ENCODE measurements around the gene ATAD2B.

Gene ATAD2B

GRCh38 chr2:23828256-23828980, 98.5 kb downstream of the ATAD2B start:
- no CpG with 5 or more reads among the region's 1 CpG for WGBS (ENCODE audit: insufficient coverage)
- Histone ChIP-seq H3K4me3 (ENCODE audit: control insufficient read depth in 1 of 7, extremely low read depth in 1 of 7, insufficient read depth in 4 of 7, low read depth in 2 of 7, low read length in 6 of 7) (no peak overlapping the region), H3K27ac (ENCODE audit: insufficient read depth in 1 of 2, low read depth in 1 of 2, low read length in 2 of 2, poor library complexity in 1 of 2, severe bottlenecking in 2 of 2) (peak overlapping the region in 1 of 2 experiments; percentile 43), H3K4me1 (ENCODE audit: control extremely low read depth in 1 of 4, control insufficient read depth in 4 of 4, insufficient read depth in 4 of 4, low read length in 3 of 4) (peaks cover 0 to 5% (median 0%) of the 10 kb centered on the region in 4 experiments), H3K36me3 (ENCODE audit: control insufficient read depth in 4 of 4, insufficient read depth in 4 of 4, low read length in 3 of 4) (peaks cover 0 to 4% (median under 1%) of the 10 kb centered on the region in 4 experiments), H3K9me3 (ENCODE audit: control extremely low read depth in 1 of 5, control insufficient read depth in 4 of 5, insufficient read depth in 2 of 5, low read depth in 1 of 5, low read length in 4 of 5) (no peaks in the 10 kb centered on the region), H3K27me3 (replicated peaks in 2 of 5; ENCODE audit: control insufficient read depth in 4 of 5, insufficient read depth in 5 of 5, low read length in 4 of 5) (no peaks in the 10 kb centered on the region)
- peak in 1 of 3 donors; percentile 5 for DNase-seq
- POLR2A ChIA-PET = no interaction called here
- CTCF ChIA-PET = interaction anchor here (1.1 to 1.4 kb wide), 2 partner anchors 250 to 333 kb away, joined by 3 to 4 read pairs; no protein-coding TSS in a partner anchor

GRCh38 chr2:23827287-23827686, 99.6 kb downstream of the ATAD2B start:
- DNase-seq = peak in 2 of 3 donors; percentile 4 to 12
- no CpG with 5 or more reads among the region's 1 CpG for WGBS (ENCODE audit: insufficient coverage)
- Histone ChIP-seq H3K4me1 (ENCODE audit: control extremely low read depth in 1 of 4, control insufficient read depth in 4 of 4, insufficient read depth in 4 of 4, low read length in 3 of 4) (peaks cover 0 to 5% (median 0%) of the 10 kb centered on the region in 4 experiments), H3K27me3 (replicated peaks in 2 of 5; ENCODE audit: control insufficient read depth in 4 of 5, insufficient read depth in 5 of 5, low read length in 4 of 5) (no peaks in the 10 kb centered on the region), H3K4me3 (ENCODE audit: control insufficient read depth in 1 of 7, extremely low read depth in 1 of 7, insufficient read depth in 4 of 7, low read depth in 2 of 7, low read length in 6 of 7) (no peak overlapping the region), H3K36me3 (ENCODE audit: control insufficient read depth in 4 of 4, insufficient read depth in 4 of 4, low read length in 3 of 4) (peaks cover 3 to 11% (median 6%) of the 10 kb centered on the region in 4 experiments), H3K9me3 (ENCODE audit: control extremely low read depth in 1 of 5, control insufficient read depth in 4 of 5, insufficient read depth in 2 of 5, low read depth in 1 of 5, low read length in 4 of 5) (no peaks in the 10 kb centered on the region), H3K27ac (ENCODE audit: insufficient read depth in 1 of 2, low read depth in 1 of 2, low read length in 2 of 2, poor library complexity in 1 of 2, severe bottlenecking in 2 of 2) (no peak overlapping the region)
- POLR2A ChIA-PET = no interaction called here
- CTCF ChIA-PET = interaction anchor here (1.1 to 1.4 kb wide), 3 partner anchors 99 to 334 kb away, joined by 3 to 4 read pairs (median 4); no protein-coding TSS in a partner anchor

GRCh38 chr2:23826771-23827170, 100.2 kb downstream of the ATAD2B start:
- H3K4me1 ChIP-seq (ENCODE audit: control extremely low read depth in 1 of 4, control insufficient read depth in 4 of 4, insufficient read depth in 4 of 4, low read length in 3 of 4) = peaks cover 0 to 5% (median 0%) of the 10 kb centered on the region in 4 experiments
- WGBS (ENCODE audit: insufficient coverage) = no CpG with 5 or more reads among the region's 3 CpGs
- POLR2A ChIA-PET = no interaction called here

GRCh38 chr2:23826040-23826439, 100.9 kb downstream of the ATAD2B start:
- Histone ChIP-seq H3K4me3 (ENCODE audit: control insufficient read depth in 1 of 7, extremely low read depth in 1 of 7, insufficient read depth in 4 of 7, low read depth in 2 of 7, low read length in 6 of 7) (no peak overlapping the region), H3K4me1 (ENCODE audit: control extremely low read depth in 1 of 4, control insufficient read depth in 4 of 4, insufficient read depth in 4 of 4, low read length in 3 of 4) (peaks cover 0 to 5% (median 0%) of the 10 kb centered on the region in 4 experiments), H3K27ac (ENCODE audit: insufficient read depth in 1 of 2, low read depth in 1 of 2, low read length in 2 of 2, poor library complexity in 1 of 2, severe bottlenecking in 2 of 2) (no peak overlapping the region), H3K9me3 (ENCODE audit: control extremely low read depth in 1 of 5, control insufficient read depth in 4 of 5, insufficient read depth in 2 of 5, low read depth in 1 of 5, low read length in 4 of 5) (no peaks in the 10 kb centered on the region), H3K27me3 (replicated peaks in 2 of 5; ENCODE audit: control insufficient read depth in 4 of 5, insufficient read depth in 5 of 5, low read length in 4 of 5) (no peaks in the 10 kb centered on the region), H3K36me3 (ENCODE audit: control insufficient read depth in 4 of 4, insufficient read depth in 4 of 4, low read length in 3 of 4) (peaks cover 6 to 16% (median 11%) of the 10 kb centered on the region in 4 experiments)
- 100% methylated on average over 1 of the region's 2 CpGs for WGBS (ENCODE audit: insufficient coverage)
- CTCF ChIA-PET = interaction anchor here (0.6 to 1.7 kb wide), 7 partner anchors 10 to 244 kb away, joined by 3 to 12 read pairs (median 3); partner anchors contain the start of gene ATAD2B
- POLR2A ChIA-PET = interaction anchor here (0.6 kb wide), 1 partner anchor 421 kb away, joined by 5 read pairs; no protein-coding TSS in a partner anchor
- peak in 1 of 3 donors; percentile 5 for DNase-seq

More at GRCh38 chr2:23826771-23827170, 100.2 kb downstream of the ATAD2B start:
- CTCF ChIA-PET = interaction anchor here (1.1 to 1.2 kb wide), 2 partner anchors 99 to 233 kb away, joined by 3 to 4 read pairs; no protein-coding TSS in a partner anchor
- H3K4me3 ChIP-seq (ENCODE audit: control insufficient read depth in 1 of 7, extremely low read depth in 1 of 7, insufficient read depth in 4 of 7, low read depth in 2 of 7, low read length in 6 of 7) = no peak overlapping the region
- H3K27ac ChIP-seq (ENCODE audit: insufficient read depth in 1 of 2, low read depth in 1 of 2, low read length in 2 of 2, poor library complexity in 1 of 2, severe bottlenecking in 2 of 2) = no peak overlapping the region
- DNase-seq = no peak
- no peaks in the 10 kb centered on the region for H3K9me3 ChIP-seq (ENCODE audit: control extremely low read depth in 1 of 5, control insufficient read depth in 4 of 5, insufficient read depth in 2 of 5, low read depth in 1 of 5, low read length in 4 of 5)
- no peaks in the 10 kb centered on the region for H3K27me3 ChIP-seq (replicated peaks in 2 of 5; ENCODE audit: control insufficient read depth in 4 of 5, insufficient read depth in 5 of 5, low read length in 4 of 5)
- H3K36me3 ChIP-seq (ENCODE audit: control insufficient read depth in 4 of 4, insufficient read depth in 4 of 4, low read length in 3 of 4) = peaks cover 6 to 16% (median 10%) of the 10 kb centered on the region in 4 experiments

- WGBS (ENCODE audit: insufficient coverage) = 42% methylated on average over 2 of the region's 2 CpGs
- Histone ChIP-seq H3K4me3 (ENCODE audit: control insufficient read depth in 1 of 7, extremely low read depth in 1 of 7, insufficient read depth in 4 of 7, low read depth in 2 of 7, low read length in 6 of 7) (no peak overlapping the region), H3K27ac (ENCODE audit: insufficient read depth in 1 of 2, low read depth in 1 of 2, low read length in 2 of 2, poor library complexity in 1 of 2, severe bottlenecking in 2 of 2) (no peak overlapping the region), H3K9me3 (ENCODE audit: control extremely low read depth in 1 of 5, control insufficient read depth in 4 of 5, insufficient read depth in 2 of 5, low read depth in 1 of 5, low read length in 4 of 5) (no peaks in the 10 kb centered on the region), H3K27me3 (replicated peaks in 2 of 5; ENCODE audit: control insufficient read depth in 4 of 5, insufficient read depth in 5 of 5, low read length in 4 of 5) (no peaks in the 10 kb centered on the region), H3K4me1 (ENCODE audit: control extremely low read depth in 1 of 4, control insufficient read depth in 4 of 4, insufficient read depth in 4 of 4, low read length in 3 of 4) (peaks cover 0 to 5% (median 0%) of the 10 kb centered on the region in 4 experiments), H3K36me3 (ENCODE audit: control insufficient read depth in 4 of 4, insufficient read depth in 4 of 4, low read length in 3 of 4) (peaks cover 6 to 16% (median 11%) of the 10 kb centered on the region in 4 experiments)
- peak; percentile 61 to 81 (median 75) for DNase-seq
- ChIA-PET POLR2A (interaction anchor here (0.6 to 0.9 kb wide), 2 partner anchors 34 to 259 kb away, joined by 3 read pairs; no protein-coding TSS in a partner anchor), CTCF (interaction anchor here (0.5 to 2.7 kb wide), 15 partner anchors 9 to 566 kb away, joined by 3 to 12 read pairs (median 3); partner anchors contain the start of genes ATAD2B, SF3B6 and UBXN2A)
These were observed 102.1 kb downstream of the ATAD2B start for GRCh38 chr2:23824777-23825212.

- Histone ChIP-seq H3K36me3 (ENCODE audit: control insufficient read depth in 4 of 4, insufficient read depth in 4 of 4, low read length in 3 of 4) (peaks cover 6 to 18% (median 11%) of the 10 kb centered on the region in 4 experiments), H3K4me3 (ENCODE audit: control insufficient read depth in 1 of 7, extremely low read depth in 1 of 7, insufficient read depth in 4 of 7, low read depth in 2 of 7, low read length in 6 of 7) (no peak overlapping the region), H3K4me1 (ENCODE audit: control extremely low read depth in 1 of 4, control insufficient read depth in 4 of 4, insufficient read depth in 4 of 4, low read length in 3 of 4) (peaks cover 0 to 5% (median 0%) of the 10 kb centered on the region in 4 experiments), H3K27me3 (replicated peaks in 2 of 5; ENCODE audit: control insufficient read depth in 4 of 5, insufficient read depth in 5 of 5, low read length in 4 of 5) (no peaks in the 10 kb centered on the region), H3K9me3 (ENCODE audit: control extremely low read depth in 1 of 5, control insufficient read depth in 4 of 5, insufficient read depth in 2 of 5, low read depth in 1 of 5, low read length in 4 of 5) (no peaks in the 10 kb centered on the region), H3K27ac (ENCODE audit: insufficient read depth in 1 of 2, low read depth in 1 of 2, low read length in 2 of 2, poor library complexity in 1 of 2, severe bottlenecking in 2 of 2) (no peak overlapping the region)
- ChIA-PET CTCF (interaction anchor here (0.6 to 2.7 kb wide), 10 partner anchors 9 to 310 kb away, joined by 3 to 11 read pairs (median 3); partner anchors contain the start of gene WDCP), POLR2A (no interaction called here)
- no peak for DNase-seq
- 100% methylated on average over 2 of the region's 4 CpGs for WGBS (ENCODE audit: insufficient coverage)
These were observed 103.1 kb downstream of the ATAD2B start for GRCh38 chr2:23823863-23824262.
